Suprapubic skin (tissue), 4 donors: ENCODE results near the gene CRYBG1.

Experiments used
- EP300 ChIP-seq: sonication (generic); formaldehyde crosslinking; IDR thresholded peaks from one replicate; pipeline ENCODE4 v1.6.1; 2017; ENCODE audit warnings: antibody characterized with exemption
- POLR2A ChIP-seq, 2 donors: fragments of 450-650 bp; IDR thresholded peaks; one replicate each; pipeline ENCODE4 v1.6.1; 2017; ENCODE audit warnings: antibody characterized with exemption in 2 of 2, mild to moderate bottlenecking in 2 of 2, moderate library complexity in 2 of 2
- POLR2AphosphoS5 ChIP-seq, 3 donors: sonication (generic); formaldehyde crosslinking; IDR thresholded peaks; one replicate each; pipeline ENCODE4 v1.6.1; 2017; ENCODE audit warnings: antibody characterized with exemption in 3 of 3
- TF ChIP-seq, protein P1 (sequence below), 2 donors: fragments of 200-600 bp in 1 of 2; fragments of 450-650 bp in 1 of 2; sonication (generic) in 1 of 2; IDR thresholded peaks; one replicate each; pipeline ENCODE4 v1.5.1; 2016 to 2019; ENCODE audit warnings: antibody characterized with exemption in 2 of 2, mild to moderate bottlenecking in 1 of 2, moderate library complexity in 1 of 2

DNA sequence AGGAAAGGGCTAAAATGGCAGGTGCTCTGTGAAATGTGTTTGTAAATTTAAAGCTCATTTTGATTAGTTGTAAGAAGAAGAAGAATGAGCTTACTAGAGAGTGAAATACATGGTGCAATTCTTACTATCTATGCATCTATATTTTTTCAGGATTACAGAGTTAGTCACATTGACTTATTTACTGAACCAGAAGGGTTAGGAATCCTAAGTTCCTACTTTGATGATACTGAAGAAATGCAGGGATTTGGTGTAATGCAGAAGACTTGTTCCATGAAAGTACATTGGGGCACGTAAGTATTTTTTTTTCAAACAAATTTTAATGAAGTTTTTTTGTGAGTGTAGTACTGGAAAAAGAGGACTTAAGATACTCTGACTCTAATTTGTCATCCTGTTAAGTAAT lies 169.5 kb downstream of the CRYBG1 start:
- TF ChIP-seq, protein P1, sequence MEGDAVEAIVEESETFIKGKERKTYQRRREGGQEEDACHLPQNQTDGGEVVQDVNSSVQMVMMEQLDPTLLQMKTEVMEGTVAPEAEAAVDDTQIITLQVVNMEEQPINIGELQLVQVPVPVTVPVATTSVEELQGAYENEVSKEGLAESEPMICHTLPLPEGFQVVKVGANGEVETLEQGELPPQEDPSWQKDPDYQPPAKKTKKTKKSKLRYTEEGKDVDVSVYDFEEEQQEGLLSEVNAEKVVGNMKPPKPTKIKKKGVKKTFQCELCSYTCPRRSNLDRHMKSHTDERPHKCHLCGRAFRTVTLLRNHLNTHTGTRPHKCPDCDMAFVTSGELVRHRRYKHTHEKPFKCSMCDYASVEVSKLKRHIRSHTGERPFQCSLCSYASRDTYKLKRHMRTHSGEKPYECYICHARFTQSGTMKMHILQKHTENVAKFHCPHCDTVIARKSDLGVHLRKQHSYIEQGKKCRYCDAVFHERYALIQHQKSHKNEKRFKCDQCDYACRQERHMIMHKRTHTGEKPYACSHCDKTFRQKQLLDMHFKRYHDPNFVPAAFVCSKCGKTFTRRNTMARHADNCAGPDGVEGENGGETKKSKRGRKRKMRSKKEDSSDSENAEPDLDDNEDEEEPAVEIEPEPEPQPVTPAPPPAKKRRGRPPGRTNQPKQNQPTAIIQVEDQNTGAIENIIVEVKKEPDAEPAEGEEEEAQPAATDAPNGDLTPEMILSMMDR (IDR thresholded peaks at IDR 0.05): no peak
- TF ChIP-seq POLR2A (IDR thresholded peaks at IDR 0.05) (no peak), EP300 (no peak), POLR2AphosphoS5 (IDR thresholded peaks at IDR 0.05) (no peak)
